WTC11 (cell line): Measurements from ENCODE around the gene CD48. TPM values are rescaled to one million over a fixed set of nuclear protein-coding genes. Genes with fewer than 3 reads are reported as not detected.

Experiments used
- ATAC-seq: fragments of 200-7000 bp; cut with Tn5 transposase; 2 replicates; pipeline ENCODE4 v1.10.0; 2021; ENCODE audit warnings: mild to moderate bottlenecking, moderate library complexity
- CTCF ChIA-PET: fragments of 300-600 bp; sonication (Branson Sonifier 250); formaldehyde crosslinking; loops from one replicate; lab custom pipeline; 2021; ENCODE audit warnings: antibody characterized with exemption; lab: Charles Lee
- POLR2A ChIA-PET: fragments of 350-600 bp; sonication (Branson Sonifier 250); formaldehyde crosslinking; loops from one replicate; lab custom pipeline; 2021; ENCODE audit warnings: antibody characterized with exemption; lab: Charles Lee
- DNase-seq: peaks from one replicate; pipeline ENCODE4 v3.0.0; 2021; ENCODE audit warnings: low spot score
- H3K27ac Mint-ChIP-seq: 2 replicates; pipeline ENCODE4 v1.8.0; 2021; ENCODE audit warnings: mixed read lengths
- H3K27me3 Mint-ChIP-seq: 2 replicates; pipeline ENCODE4 v1.8.0; 2021; ENCODE audit warnings: low read depth, mild to moderate bottlenecking, moderate library complexity, mixed read lengths
- H3K36me3 Mint-ChIP-seq: 2 replicates; pipeline ENCODE4 v1.8.0; 2021; ENCODE audit warnings: mixed read lengths
- H3K4me1 Mint-ChIP-seq: 2 replicates; pipeline ENCODE4 v1.8.0; 2022; ENCODE audit warnings: mixed read lengths
- H3K4me3 Mint-ChIP-seq: 2 replicates; pipeline ENCODE4 v1.8.0; 2021; ENCODE audit warnings: mild to moderate bottlenecking, moderate library complexity, mixed read lengths
- H3K9me3 Mint-ChIP-seq: 2 replicates; pipeline ENCODE4 v1.8.0; 2021; ENCODE audit warnings: mixed read lengths
- AFF4 ChIP-seq: sonication (generic); formaldehyde crosslinking; IDR thresholded peaks from 2 replicates; pipeline ENCODE4 v1.8.1; 2023; ENCODE audit warnings: mild to moderate bottlenecking, missing genetic modification reagents, borderline replicate concordance
- AR ChIP-seq: fragments of 250-450 bp; sonication (Bioruptor Pico); IDR thresholded peaks from 2 replicates; pipeline ENCODE4 v1.9.0; 2021; ENCODE audit warnings: mild to moderate bottlenecking
- CDX4 ChIP-seq: fragments of 250-450 bp; sonication (Bioruptor Pico); IDR thresholded peaks from 2 replicates; pipeline ENCODE4 v1.9.0; 2021; ENCODE audit warnings: moderate library complexity, mild to moderate bottlenecking, inconsistent platforms, borderline replicate concordance
- FOXK1 ChIP-seq: sonication (generic); formaldehyde crosslinking; IDR thresholded peaks from 2 replicates; pipeline ENCODE4 v1.8.0; 2022; ENCODE audit warnings: mild to moderate bottlenecking, moderate library complexity, missing genetic modification reagents
- FOXP4 ChIP-seq: sonication (generic); formaldehyde crosslinking; IDR thresholded peaks from 2 replicates; pipeline ENCODE4 v1.8.0; 2022; ENCODE audit warnings: mild to moderate bottlenecking, missing genetic modification reagents
- HMGXB4 ChIP-seq: sonication (generic); formaldehyde crosslinking; IDR thresholded peaks from 2 replicates; pipeline ENCODE4 v1.8.1; 2023; ENCODE audit warnings: mild to moderate bottlenecking, moderate library complexity, missing genetic modification reagents
- IRF1 ChIP-seq: sonication (generic); formaldehyde crosslinking; IDR thresholded peaks from 2 replicates; pipeline ENCODE4 v1.8.0; 2023; ENCODE audit warnings: missing genetic modification reagents
- JUN ChIP-seq: sonication (generic); formaldehyde crosslinking; IDR thresholded peaks from 2 replicates; pipeline ENCODE4 v1.8.0; 2023; ENCODE audit warnings: mild to moderate bottlenecking, missing genetic modification reagents
- MAX ChIP-seq: sonication (generic); formaldehyde crosslinking; IDR thresholded peaks from 2 replicates; pipeline ENCODE4 v1.8.0; 2022; ENCODE audit warnings: mild to moderate bottlenecking, missing genetic modification reagents
- MLX ChIP-seq: sonication (generic); formaldehyde crosslinking; IDR thresholded peaks from 2 replicates; pipeline ENCODE4 v1.8.1; 2023; ENCODE audit warnings: mild to moderate bottlenecking, missing genetic modification reagents, moderate library complexity
- NFATC4 ChIP-seq: fragments of 250-450 bp; sonication (Bioruptor Pico); IDR thresholded peaks from 2 replicates; pipeline ENCODE4 v1.9.0; 2021; ENCODE audit warnings: mild to moderate bottlenecking
- NFE2L1 ChIP-seq: sonication (generic); formaldehyde crosslinking; IDR thresholded peaks from 2 replicates; pipeline ENCODE4 v1.8.1; 2023; ENCODE audit warnings: missing genetic modification reagents
- NR3C1 ChIP-seq: sonication (generic); formaldehyde crosslinking; conservative IDR thresholded peaks from 2 replicates; pipeline ENCODE4 v1.8.1; 2023; ENCODE audit warnings: low read depth, mild to moderate bottlenecking, missing genetic modification reagents
- RELA ChIP-seq: sonication (generic); formaldehyde crosslinking; IDR thresholded peaks from 2 replicates; pipeline ENCODE4 v1.8.1; 2022; ENCODE audit warnings: missing genetic modification reagents, mild to moderate bottlenecking, borderline replicate concordance
- SMAD3 ChIP-seq: sonication (generic); formaldehyde crosslinking; IDR thresholded peaks from 2 replicates; pipeline ENCODE4 v1.8.0; 2022; ENCODE audit warnings: missing genetic modification reagents, mild to moderate bottlenecking, borderline replicate concordance
- SP1 ChIP-seq: sonication (generic); formaldehyde crosslinking; conservative IDR thresholded peaks from 2 replicates; pipeline ENCODE4 v1.8.1; 2022; ENCODE audit warnings: missing genetic modification reagents
- USF1 ChIP-seq: sonication (generic); formaldehyde crosslinking; IDR thresholded peaks from 2 replicates; pipeline ENCODE4 v1.8.0; 2022; ENCODE audit warnings: mild to moderate bottlenecking, missing genetic modification reagents
- ZNF425 ChIP-seq: fragments of 250-450 bp; sonication (Bioruptor Pico); conservative IDR thresholded peaks from 2 replicates; pipeline ENCODE4 v1.9.0; 2021; ENCODE audit warnings: mild to moderate bottlenecking
- total RNA-seq: library from RNA; stranded (reverse); gene quantifications from 3 replicates; pipeline ENCODE4 v1.2.3, GENCODE V29; 2021

CD48 gene
- total RNA-seq, 1 experiment from 2014 or later = 0.66 TPM

- TF ChIP-seq AFF4 (CRISPR knock-in tag) (no peak), NR3C1 (CRISPR knock-in tag) (no peak)
Measured at GRCh38 chr1:160743266-160743665, 31.6 kb upstream of the CD48 start (continued).

GRCh38 chr1:160742428-160743127, 31.0 kb upstream of the CD48 start:
- H3K36me3 Mint-ChIP-seq = no peaks in the 10 kb centered on the region
- H3K27me3 Mint-ChIP-seq = no peaks in the 10 kb centered on the region
- peaks cover 28% of the 10 kb centered on the region for H3K4me1 Mint-ChIP-seq
- ChIA-PET POLR2A (no interaction called here), CTCF (interaction anchor here (1.3 to 1.7 kb wide), 2 partner anchors 34 to 209 kb away, joined by 3 to 11 read pairs; no protein-coding TSS in a partner anchor)
- DNase-seq (no peak), ATAC-seq (no peak)
- no peak overlapping the region for H3K4me3 Mint-ChIP-seq
- no peak overlapping the region for H3K27ac Mint-ChIP-seq
- H3K9me3 Mint-ChIP-seq = peaks cover 6% of the 10 kb centered on the region; the same call in 1 of the 2 replicates
- TF ChIP-seq CDX4 (CRISPR knock-in tag) (no peak), IRF1 (CRISPR knock-in tag) (no peak), JUN (CRISPR knock-in tag) (no peak), NFATC4 (CRISPR knock-in tag) (no peak), FOXP4 (CRISPR knock-in tag) (no peak), NR3C1 (CRISPR knock-in tag) (no peak), FOXK1 (CRISPR knock-in tag) (no peak), MAX (no peak), MLX (CRISPR knock-in tag) (no peak), NFE2L1 (CRISPR knock-in tag) (no peak), USF1 (CRISPR knock-in tag) (no peak), RELA (no peak), SP1 (CRISPR knock-in tag) (no peak), SMAD3 (no peak), AR (CRISPR knock-in tag) (no peak), ZNF425 (CRISPR knock-in tag) (no peak), HMGXB4 (CRISPR knock-in tag) (no peak)
